WTC11 (cell line): ENCODE measurements around the gene GPATCH4.

ENCODE experiments used
- CREB1 ChIP-seq: sonication (generic); formaldehyde crosslinking; IDR thresholded peaks from 2 replicates; pipeline ENCODE4 v1.8.0; 2023; ENCODE audit warnings: mild to moderate bottlenecking, missing genetic modification reagents
- CTCF ChIP-seq: fragments of 200-600 bp; IDR thresholded peaks from 2 replicates; pipeline ENCODE4 v1.8.0; 2022; ENCODE audit warnings: antibody characterized with exemption
- MYBL2 ChIP-seq: sonication (generic); formaldehyde crosslinking; IDR thresholded peaks from 2 replicates; pipeline ENCODE4 v1.8.1; 2023; ENCODE audit warnings: mild to moderate bottlenecking, moderate library complexity, missing genetic modification reagents
- NR2C2 ChIP-seq: sonication (generic); formaldehyde crosslinking; IDR thresholded peaks from 2 replicates; pipeline ENCODE4 v1.8.0; 2022; ENCODE audit warnings: mild to moderate bottlenecking, missing genetic modification reagents
- RELA ChIP-seq: sonication (generic); formaldehyde crosslinking; IDR thresholded peaks from 2 replicates; pipeline ENCODE4 v1.8.1; 2022; ENCODE audit warnings: missing genetic modification reagents, mild to moderate bottlenecking, borderline replicate concordance
- SP1 ChIP-seq: sonication (generic); formaldehyde crosslinking; conservative IDR thresholded peaks from 2 replicates; pipeline ENCODE4 v1.8.1; 2022; ENCODE audit warnings: missing genetic modification reagents
- USF2 ChIP-seq: sonication (generic); formaldehyde crosslinking; IDR thresholded peaks from 2 replicates; pipeline ENCODE4 v1.8.1; 2023; ENCODE audit warnings: mild to moderate bottlenecking, missing genetic modification reagents, moderate library complexity

- TF ChIP-seq CTCF (no peak), USF2 (no peak), CREB1 (CRISPR knock-in tag) (no peak), NR2C2 (CRISPR knock-in tag) (no peak), SP1 (no peak), RELA (no peak), MYBL2 (CRISPR knock-in tag) (no peak)
These were observed 43.4 kb upstream of the GPATCH4 start for GRCh38 chr1:156644640-156645039.
